GM19372 (cell line): ENCODE results near the gene HLA-DMA.

ENCODE experiments used
- ATAC-seq: cut with Tn5 transposase; IDR thresholded peaks from one replicate; pipeline ENCODE4 v1.9.1; 2021; ENCODE audit warnings: mild to moderate bottlenecking, low read depth, moderate library complexity; ENCODE audit not compliant: unreplicated experiment

Gene HLA-DMA

DNA sequence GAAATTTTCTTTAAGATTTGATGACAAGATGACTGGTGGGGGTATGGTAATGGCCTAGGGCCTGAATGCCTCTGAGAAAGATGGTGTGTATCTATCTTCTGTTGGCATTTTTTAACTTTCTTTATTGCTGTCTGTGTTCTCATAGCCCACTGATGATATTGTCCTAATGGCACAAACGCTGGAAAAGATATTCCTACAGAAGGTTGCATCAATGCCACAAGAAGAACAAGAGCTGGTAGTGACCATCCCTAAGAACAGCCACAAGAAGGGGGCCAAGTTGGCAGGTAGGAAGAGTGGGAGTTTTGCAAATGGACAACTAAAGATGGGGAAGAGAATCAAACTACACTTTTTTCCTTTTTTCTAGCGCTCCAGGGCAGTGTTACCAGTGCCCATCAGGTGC lies 23.0 kb upstream of the HLA-DMA start:
- no peak for ATAC-seq

DNA sequence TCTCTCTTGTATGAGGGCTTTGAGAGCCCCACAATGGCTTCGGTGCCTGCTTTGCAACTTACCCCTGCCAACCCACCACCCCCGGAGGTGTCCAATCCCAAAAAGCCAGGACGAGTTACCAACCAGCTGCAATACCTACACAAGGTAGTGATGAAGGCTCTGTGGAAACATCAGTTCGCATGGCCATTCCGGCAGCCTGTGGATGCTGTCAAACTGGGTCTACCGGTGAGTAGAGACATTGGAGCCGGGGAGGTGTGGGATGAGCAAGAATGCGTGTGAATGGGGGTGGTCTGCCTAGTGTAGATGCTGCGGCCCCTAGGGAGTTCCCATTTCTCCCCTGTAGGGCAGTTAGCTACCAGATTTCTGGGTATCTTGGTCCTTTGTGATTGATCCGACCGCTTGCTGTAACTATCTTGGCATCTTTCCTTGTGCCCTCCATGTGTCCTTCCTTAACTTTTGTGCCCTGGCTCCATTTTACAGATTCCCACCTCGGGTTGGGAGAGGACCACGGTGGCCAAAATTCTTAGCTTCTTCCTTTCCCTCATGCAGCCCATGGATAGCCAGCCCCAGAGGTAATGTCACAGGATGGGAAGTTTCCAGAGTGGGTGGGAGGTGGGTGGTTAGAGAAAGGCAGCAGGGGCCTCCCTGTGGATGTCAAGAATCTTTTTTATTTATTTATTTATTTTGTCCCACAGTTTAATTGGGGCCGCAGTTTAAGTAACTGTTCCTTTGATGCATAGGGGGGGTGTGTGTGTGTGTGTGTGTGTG lies 21.8 kb upstream of the HLA-DMA start:
- no peak for ATAC-seq

DNA sequence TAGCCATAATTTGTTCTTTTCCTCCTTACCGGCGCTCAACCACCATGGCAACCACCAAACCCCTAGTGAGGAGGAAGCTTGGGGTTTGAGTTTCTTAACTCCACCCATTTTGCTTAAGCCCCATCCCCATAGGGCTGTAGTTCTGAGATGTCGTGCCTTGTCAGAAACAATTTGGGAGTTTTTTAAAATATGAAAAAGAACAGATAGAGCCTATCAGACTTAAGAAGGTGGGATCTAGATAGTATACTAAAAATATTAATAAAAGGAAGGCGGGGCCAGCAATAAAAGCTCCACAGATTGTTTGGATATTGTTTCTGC lies 21.1 kb upstream of the HLA-DMA start:
- no peak for ATAC-seq

- ATAC-seq: no peak
Observed at GRCh38 chr6:32973144-32974015, 20.5 kb upstream of the HLA-DMA start.

DNA sequence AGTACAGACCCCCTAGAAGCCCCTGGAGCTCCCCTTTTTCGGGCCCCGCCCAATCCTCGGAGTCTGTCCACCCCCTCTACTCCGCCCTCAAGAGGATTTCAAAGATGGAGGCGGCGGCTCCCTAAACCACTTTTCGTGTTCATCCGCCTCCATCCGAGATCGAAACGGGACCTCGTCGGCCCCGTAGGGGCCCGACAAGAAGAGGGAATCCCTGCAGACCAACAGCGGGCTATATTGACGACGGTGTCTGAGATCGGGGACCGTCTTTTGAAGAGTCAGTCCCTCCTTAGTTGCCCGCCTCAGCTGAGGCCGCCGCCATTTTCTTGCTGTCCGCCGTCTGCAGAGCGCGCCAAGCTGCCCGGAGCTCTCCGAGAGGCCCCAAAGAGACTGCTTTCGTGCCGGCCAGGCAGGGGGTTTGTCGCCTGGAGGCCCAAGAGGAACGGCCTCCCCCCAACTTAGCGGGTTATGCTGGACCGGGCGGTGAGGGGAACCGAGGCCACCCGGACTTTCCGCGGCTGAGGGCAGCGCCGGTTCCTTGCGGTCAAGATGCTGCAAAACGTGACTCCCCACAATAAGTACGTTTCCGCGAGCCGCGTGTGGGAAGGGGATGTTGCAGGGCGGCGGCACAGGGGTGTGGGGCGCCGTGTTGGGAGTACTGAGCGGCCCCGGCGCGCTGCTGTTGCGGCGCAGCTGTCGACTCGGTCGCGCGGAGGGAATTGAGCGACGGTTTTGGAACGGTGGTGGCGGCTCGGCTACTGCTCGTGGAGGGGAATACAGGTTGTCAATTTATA lies 19.7 kb upstream of the HLA-DMA start:
- ATAC-seq: no peak

GRCh38 chr6:32971581-32972352 lies 18.9 kb upstream of the HLA-DMA start:
- ATAC-seq: peak; percentile 46

GRCh38 chr6:32971242-32971580 lies 18.3 kb upstream of the HLA-DMA start:
- no peak for ATAC-seq

GRCh38 chr6:32970413-32971241 lies 17.7 kb upstream of the HLA-DMA start:
- no peak for ATAC-seq

GRCh38 chr6:32969685-32970412 lies 17.0 kb upstream of the HLA-DMA start:
- no peak for ATAC-seq

- no peak for ATAC-seq
Observed at GRCh38 chr6:32968867-32969684, 16.2 kb upstream of the HLA-DMA start.

- peak; percentile 30 for ATAC-seq
Observed at GRCh38 chr6:32968093-32968866, 15.4 kb upstream of the HLA-DMA start, which contains the start of gene BRD2. TSS of gene BRD2 (plus strand) at chr6:32968594. CDS start at chr6:32972899, 4,305 bp downstream.

DNA sequence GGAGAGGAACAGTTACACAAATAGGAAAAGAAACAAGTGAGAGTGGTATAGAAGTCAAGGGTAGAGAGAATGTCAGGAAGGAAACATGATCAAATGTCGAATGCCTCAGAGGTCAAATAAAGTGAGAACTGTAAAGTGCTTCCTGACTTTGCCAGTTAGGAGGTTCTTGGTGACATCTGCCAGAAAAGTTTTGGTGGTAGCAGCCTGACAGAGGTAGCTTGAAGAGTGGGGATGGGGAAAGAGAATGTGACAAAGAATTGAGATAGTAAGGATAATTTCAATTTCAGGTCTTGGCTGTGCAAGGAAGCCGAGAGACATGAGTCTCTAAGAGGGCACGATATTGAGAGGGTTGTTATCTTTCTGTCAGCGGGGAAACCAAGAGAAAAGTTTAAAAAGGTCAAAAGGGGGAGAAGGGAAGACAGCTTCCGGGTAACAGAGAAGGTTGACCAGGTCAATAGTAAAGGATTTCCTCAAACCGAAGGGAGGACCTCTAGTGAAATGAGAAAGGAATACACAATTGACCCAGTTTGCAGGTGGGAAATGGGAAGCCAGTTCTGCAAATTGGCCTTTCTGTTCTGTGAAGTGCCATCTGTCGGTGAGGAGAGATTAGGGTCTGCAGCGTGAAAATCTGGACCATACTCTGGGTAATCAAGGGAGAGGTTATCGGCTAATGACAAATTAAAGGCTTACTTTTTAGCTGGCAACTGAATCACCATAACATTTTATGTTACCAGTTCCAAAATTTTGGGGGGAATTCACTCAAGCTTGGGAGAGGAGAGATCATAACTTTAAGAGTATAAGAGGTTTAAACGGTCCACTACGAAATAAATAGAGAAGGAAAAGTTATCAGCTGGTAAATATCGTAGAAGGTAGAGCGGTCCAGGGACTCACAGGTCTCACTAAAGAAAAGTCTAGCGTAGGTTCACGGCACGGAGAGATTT lies 14.5 kb upstream of the HLA-DMA start:
- no peak for ATAC-seq

- ATAC-seq: no peak
Observed at GRCh38 chr6:32964776-32965175, 11.9 kb upstream of the HLA-DMA start.

- no peak for ATAC-seq
Observed at GRCh38 chr6:32963866-32964265, 11.0 kb upstream of the HLA-DMA start.

GRCh38 chr6:32962213-32962826 lies 9.4 kb upstream of the HLA-DMA start:
- ATAC-seq: no peak

GRCh38 chr6:32960563-32960962 lies 7.7 kb upstream of the HLA-DMA start:
- ATAC-seq: no peak
